Calu3 (cell line): ENCODE data around the gene NID2. TPM values are rescaled to one million over a fixed set of nuclear protein-coding genes. Genes with fewer than 3 reads are reported as not detected.
A peak's percentile ranks its signal among the peaks of the same experiment; 100 is the strongest.

ENCODE experiments used
- BruUV-seq: library from RNA; stranded (reverse); fragments of 400-500 nt; replicated peaks from 2 replicates; lab custom pipeline; 2021; lab: Mats Ljungman, UMichigan
- CTCF ChIA-PET: fragments of 300-600 bp; sonication (Branson Sonifier 250); formaldehyde crosslinking; loops from one replicate; lab custom pipeline; 2022; ENCODE audit warnings: antibody characterized with exemption; lab: Charles Lee
- DNase-seq: peaks from one replicate; pipeline ENCODE4 v3.0.0; 2022
- H3K27ac Mint-ChIP-seq: one replicate; pipeline ENCODE4 v1.8.0; 2022; ENCODE audit warnings: mixed read lengths; ENCODE audit not compliant: unreplicated experiment
- H3K27me3 Mint-ChIP-seq: one replicate; pipeline ENCODE4 v1.8.0; 2022; ENCODE audit warnings: mixed read lengths; ENCODE audit not compliant: unreplicated experiment
- H3K36me3 Mint-ChIP-seq: one replicate; pipeline ENCODE4 v1.8.0; 2022; ENCODE audit warnings: mild to moderate bottlenecking, moderate library complexity, mixed read lengths; ENCODE audit not compliant: insufficient read depth, unreplicated experiment
- H3K4me1 Mint-ChIP-seq: one replicate; pipeline ENCODE4 v1.8.0; 2022; ENCODE audit warnings: mild to moderate bottlenecking, low read depth, mixed read lengths; ENCODE audit not compliant: unreplicated experiment
- H3K4me3 Mint-ChIP-seq: one replicate; pipeline ENCODE4 v1.8.0; 2022; ENCODE audit warnings: mild to moderate bottlenecking, low read depth, moderate library complexity, mixed read lengths; ENCODE audit not compliant: unreplicated experiment
- H3K9me3 Mint-ChIP-seq: one replicate; pipeline ENCODE4 v1.8.0; 2022; ENCODE audit warnings: low read depth, mixed read lengths; ENCODE audit not compliant: unreplicated experiment
- intact Hi-C: fragments of 100-400 bp; cut with micrococcal nuclease; formaldehyde crosslinking; loops from one replicate; pipeline ENCODE4 v1.10.0; 2022; ENCODE audit not compliant: unreplicated experiment
- total RNA-seq: library from RNA; stranded (reverse); gene quantifications from 2 replicates; pipeline ENCODE4 v1.2.3, GENCODE V29; 2022
- TF ChIP-seq, protein P1 (sequence below): fragments of 200-600 bp; IDR thresholded peaks from one replicate; pipeline ENCODE4 v1.8.0; 2022; ENCODE audit warnings: antibody characterized with exemption; ENCODE audit not compliant: unreplicated experiment

NID2 gene
- total RNA-seq, 1 experiment from 2014 or later = not detected

DNA sequence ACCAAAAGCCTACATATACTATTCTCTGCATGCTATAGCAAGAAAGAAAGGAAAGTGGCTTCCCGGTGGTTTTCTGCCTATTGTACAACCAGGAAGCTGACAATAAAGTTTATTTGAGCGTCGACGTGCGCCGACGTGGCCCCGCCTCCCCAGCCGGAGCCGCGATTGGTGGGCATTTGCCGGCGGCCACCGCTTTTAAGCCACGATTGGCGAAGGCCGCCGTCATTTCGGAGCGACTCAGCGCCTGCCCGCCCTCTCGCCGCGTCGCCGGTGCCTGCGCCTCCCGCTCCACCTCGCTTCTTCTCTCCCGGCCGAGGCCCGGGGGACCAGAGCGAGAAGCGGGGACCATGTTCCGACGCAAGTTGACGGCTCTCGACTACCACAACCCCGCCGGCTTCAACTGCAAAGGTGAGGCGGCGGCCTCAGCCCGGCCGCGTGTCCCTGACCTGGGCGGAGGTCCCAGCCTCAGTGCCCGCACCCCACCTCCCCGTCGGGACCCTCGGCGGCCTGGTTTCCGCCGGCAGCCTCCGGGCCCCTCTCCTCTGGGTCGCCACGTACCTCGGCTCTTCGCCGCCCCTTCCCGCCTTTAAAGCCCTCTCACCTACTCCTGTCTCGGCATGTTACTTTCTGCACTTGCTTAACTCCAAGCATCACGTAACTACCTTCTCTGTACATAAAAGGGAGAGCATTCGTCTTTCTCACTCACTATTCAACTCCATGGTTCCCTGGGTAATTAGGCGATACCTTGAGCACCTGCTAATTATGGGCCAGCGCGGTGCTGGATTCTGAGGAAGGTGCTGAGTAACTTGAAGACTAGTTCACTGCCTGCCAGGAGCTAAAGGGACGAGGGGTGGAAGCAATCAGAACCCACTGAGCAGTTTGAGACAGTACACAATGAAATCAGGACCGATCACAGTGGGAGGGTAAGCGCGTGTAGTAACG, 79.3 kb downstream of the NID2 start, which contains the start of gene RTRAF:
Gene RTRAF, plus strand, starts transcription at position 254 of the 942 bp plus-strand sequence. Its CDS starts 94 bp downstream, at position 348.
- Mint-ChIP-seq H3K27me3 (peaks cover 20% of the 10 kb centered on the region), H3K4me3 (peak within 1 kb of the TSS; percentile 88), H3K36me3 (peaks cover 30% of the 10 kb centered on the region), H3K27ac (peak within 1 kb of the TSS; percentile 71), H3K9me3 (no peaks in the 10 kb centered on the region), H3K4me1 (peaks cover 11% of the 10 kb centered on the region)
- TF ChIP-seq, protein P1, sequence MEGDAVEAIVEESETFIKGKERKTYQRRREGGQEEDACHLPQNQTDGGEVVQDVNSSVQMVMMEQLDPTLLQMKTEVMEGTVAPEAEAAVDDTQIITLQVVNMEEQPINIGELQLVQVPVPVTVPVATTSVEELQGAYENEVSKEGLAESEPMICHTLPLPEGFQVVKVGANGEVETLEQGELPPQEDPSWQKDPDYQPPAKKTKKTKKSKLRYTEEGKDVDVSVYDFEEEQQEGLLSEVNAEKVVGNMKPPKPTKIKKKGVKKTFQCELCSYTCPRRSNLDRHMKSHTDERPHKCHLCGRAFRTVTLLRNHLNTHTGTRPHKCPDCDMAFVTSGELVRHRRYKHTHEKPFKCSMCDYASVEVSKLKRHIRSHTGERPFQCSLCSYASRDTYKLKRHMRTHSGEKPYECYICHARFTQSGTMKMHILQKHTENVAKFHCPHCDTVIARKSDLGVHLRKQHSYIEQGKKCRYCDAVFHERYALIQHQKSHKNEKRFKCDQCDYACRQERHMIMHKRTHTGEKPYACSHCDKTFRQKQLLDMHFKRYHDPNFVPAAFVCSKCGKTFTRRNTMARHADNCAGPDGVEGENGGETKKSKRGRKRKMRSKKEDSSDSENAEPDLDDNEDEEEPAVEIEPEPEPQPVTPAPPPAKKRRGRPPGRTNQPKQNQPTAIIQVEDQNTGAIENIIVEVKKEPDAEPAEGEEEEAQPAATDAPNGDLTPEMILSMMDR = no peak
- intact Hi-C loops = no loop called here
- peak; percentile 94 for DNase-seq
- CTCF ChIA-PET = no interaction called here
- no TSS peak for BruUV-seq

DNA sequence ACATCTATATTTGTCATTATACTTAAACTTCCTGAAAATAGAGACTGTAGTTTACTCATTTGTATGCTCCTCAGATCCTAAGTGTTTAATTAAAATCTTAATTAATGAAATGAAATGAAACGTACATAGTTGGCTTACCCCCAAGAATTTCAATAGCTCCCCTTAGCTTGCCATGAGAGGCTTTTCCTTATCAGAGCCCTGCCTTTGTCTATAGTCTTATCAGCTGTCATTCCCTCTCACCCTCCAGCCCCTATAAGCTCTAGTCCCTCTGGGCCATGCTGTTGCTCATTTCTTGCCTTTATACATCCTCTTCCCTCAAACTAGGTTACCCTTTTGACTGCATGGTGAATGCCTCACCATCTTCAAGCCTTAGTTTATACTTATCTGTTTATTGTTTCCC, 80.6 kb downstream of the NID2 start:
- peak overlapping the region; percentile 88 for H3K4me3 Mint-ChIP-seq
- H3K36me3 Mint-ChIP-seq = peaks cover 29% of the 10 kb centered on the region
- TF ChIP-seq, protein P1 = no peak
- peak overlapping the region; percentile 71 for H3K27ac Mint-ChIP-seq
- peaks cover 34% of the 10 kb centered on the region for H3K27me3 Mint-ChIP-seq
- peaks cover 11% of the 10 kb centered on the region for H3K4me1 Mint-ChIP-seq
- no TSS peak for BruUV-seq
- CTCF ChIA-PET = no interaction called here
- intact Hi-C loops = no loop called here
- no peak for DNase-seq
- peaks cover 2% of the 10 kb centered on the region for H3K9me3 Mint-ChIP-seq

DNA sequence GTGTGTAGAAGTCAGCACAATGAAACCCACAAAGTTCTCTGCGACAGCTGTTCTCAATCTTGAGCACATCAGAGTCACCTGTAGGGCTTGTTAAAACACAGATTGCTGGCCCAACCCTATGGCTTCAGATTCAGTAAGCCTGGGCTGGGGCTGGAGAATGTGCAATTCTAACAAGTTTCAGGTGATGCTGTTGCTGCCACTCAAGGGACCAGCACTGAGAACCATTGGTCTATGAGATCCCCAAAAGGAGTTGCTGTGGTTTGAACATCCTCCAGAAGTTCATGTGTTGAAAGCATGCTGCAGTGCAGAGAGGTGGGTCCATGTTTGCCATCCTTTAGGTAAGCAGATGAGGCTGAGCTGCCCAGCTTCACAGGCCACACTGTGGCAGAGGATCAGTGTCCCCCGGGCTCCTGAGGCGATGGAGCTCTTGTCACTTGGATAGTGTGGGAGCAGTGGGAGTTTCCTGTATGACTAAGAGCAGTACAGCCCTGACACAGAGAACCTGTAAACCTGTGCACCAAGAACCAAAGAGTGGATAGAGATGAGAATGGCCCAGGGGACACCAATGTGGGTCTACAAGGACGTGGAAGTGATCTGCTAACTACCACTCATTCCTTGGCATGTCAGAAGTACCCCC, 87.5 kb downstream of the NID2 start:
- Mint-ChIP-seq H3K27me3 (peaks cover 69% of the 10 kb centered on the region), H3K27ac (no peak overlapping the region), H3K4me3 (no peak overlapping the region), H3K36me3 (no peaks in the 10 kb centered on the region), H3K4me1 (no peaks in the 10 kb centered on the region), H3K9me3 (peaks cover 2% of the 10 kb centered on the region)
- TF ChIP-seq, protein P1 = no peak
- CTCF ChIA-PET = no interaction called here
- intact Hi-C loops = no loop called here
- DNase-seq = no peak
- no TSS peak for BruUV-seq

DNA sequence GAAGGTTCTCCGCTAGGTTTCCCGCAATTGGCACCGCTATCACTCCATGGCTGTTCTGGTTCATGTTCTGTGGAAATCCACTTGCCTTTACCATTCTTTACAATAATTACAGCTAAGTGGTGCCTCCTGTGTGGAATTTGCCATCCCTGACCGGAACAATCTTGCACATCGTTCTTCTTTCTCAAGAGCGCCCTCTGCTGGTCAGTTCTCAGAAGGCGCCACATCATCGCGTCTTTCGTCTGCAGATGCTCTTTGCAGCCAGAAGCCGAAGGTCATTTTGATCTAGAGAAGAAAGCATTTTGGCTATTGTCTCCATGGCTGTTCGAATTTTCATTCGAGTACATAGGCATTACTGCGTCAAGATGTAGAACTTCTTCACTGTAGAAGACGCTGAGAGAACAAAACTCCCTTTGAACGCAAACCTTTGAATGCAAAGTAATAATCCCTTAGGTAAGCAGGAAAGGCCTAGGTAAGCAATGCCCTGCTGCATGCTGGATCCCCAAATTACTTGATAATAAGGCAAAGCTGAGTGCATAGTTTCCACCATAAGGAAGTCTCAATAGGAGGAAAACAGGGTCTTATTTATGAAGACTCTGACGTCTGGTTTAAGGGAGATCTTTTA, 89.7 kb downstream of the NID2 start:
- H3K27ac Mint-ChIP-seq = no peak overlapping the region
- peaks cover 2% of the 10 kb centered on the region for H3K9me3 Mint-ChIP-seq
- no peaks in the 10 kb centered on the region for H3K36me3 Mint-ChIP-seq
- intact Hi-C loops = loop anchor here (2.0 to 5.0 kb wide), 3 partner anchors 152 to 696 kb away; no protein-coding TSS in a partner anchor
- peak; percentile 80 for DNase-seq
- H3K27me3 Mint-ChIP-seq = peaks cover 58% of the 10 kb centered on the region
- no peaks in the 10 kb centered on the region for H3K4me1 Mint-ChIP-seq
- no peak overlapping the region for H3K4me3 Mint-ChIP-seq
- no TSS peak for BruUV-seq
- TF ChIP-seq, protein P1 = peak; percentile 82
- CTCF ChIA-PET = interaction anchor here (0.5 to 1.9 kb wide), 3 partner anchors 151 to 203 kb away, joined by 3 to 7 read pairs (median 4); no protein-coding TSS in a partner anchor
